GM18507 (cell line): Measurements from ENCODE around the gene LRP3.
"Not testable (repeated sequence)": the region's sequence is repeated elsewhere in the genome, so short reads cannot be mapped to it uniquely, and the experiment has no call there.

Experiments used
- DNase-seq: peaks from one replicate; pipeline ENCODE4 v3.0.0; 2011; ENCODE audit warnings: low read depth; ENCODE audit not compliant: insufficient read length; ENCODE audit errors: extremely low spot score
- FAIRE-seq: peaks from 2 replicates; lab custom pipeline; 2011; peaks lifted over from hg19 to GRCh38; lab: Jason Lieb, UNC

LRP3 gene

GRCh38 chr19:33211794-33212435, 17.8 kb downstream of the LRP3 start:
- no peak for FAIRE-seq
- DNase-seq, result no peak

GRCh38 chr19:33212436-33213172, 18.5 kb downstream of the LRP3 start:
- no peak for DNase-seq
- no peak for FAIRE-seq

GRCh38 chr19:33214596-33214995, 20.5 kb downstream of the LRP3 start:
- FAIRE-seq (no peak), DNase-seq (no peak)

GRCh38 chr19:33215438-33216197, 21.5 kb downstream of the LRP3 start:
- FAIRE-seq (no peak), DNase-seq (no peak)

- FAIRE-seq (no peak), DNase-seq (no peak)
Observed at GRCh38 chr19:33216198-33216830, 22.2 kb downstream of the LRP3 start.

GRCh38 chr19:33217881-33218280, 23.8 kb downstream of the LRP3 start:
- DNase-seq, result no peak
- no peak for FAIRE-seq

- no peak for FAIRE-seq
- DNase-seq, result no peak
Observed at GRCh38 chr19:33219261-33219815, 25.2 kb downstream of the LRP3 start.

- FAIRE-seq (no peak), DNase-seq (no peak)
Observed at GRCh38 chr19:33220115-33220514, 26.0 kb downstream of the LRP3 start.

GRCh38 chr19:33220735-33221134, 26.6 kb downstream of the LRP3 start:
- FAIRE-seq (no peak), DNase-seq (no peak)

GRCh38 chr19:33221638-33222037, 27.5 kb downstream of the LRP3 start:
- no peak for FAIRE-seq

GRCh38 chr19:33222255-33222654, 28.1 kb downstream of the LRP3 start:
- DNase-seq, FAIRE-seq: not testable (repeated sequence)

More at GRCh38 chr19:33221638-33222037, 27.5 kb downstream of the LRP3 start:
- DNase-seq, result no peak

GRCh38 chr19:33224694-33225457, 30.7 kb downstream of the LRP3 start:
- no peak for DNase-seq
- FAIRE-seq, result no peak

- DNase-seq, result no peak
- no peak for FAIRE-seq
Observed at GRCh38 chr19:33225458-33225926, 31.4 kb downstream of the LRP3 start, which contains the start of gene SLC7A10. Gene SLC7A10 (minus strand): TSS chr19:33225850. CDS start chr19:33225703, 147 bp downstream.

GRCh38 chr19:33226550-33227241, 32.6 kb downstream of the LRP3 start:
- FAIRE-seq, result no peak
- no peak for DNase-seq

- DNase-seq, result no peak
- FAIRE-seq, result no peak
Observed at GRCh38 chr19:33227242-33227650, 33.1 kb downstream of the LRP3 start.

GRCh38 chr19:33227870-33228599, 33.9 kb downstream of the LRP3 start:
- no peak for FAIRE-seq
- no peak for DNase-seq

GRCh38 chr19:33229962-33230361, 35.8 kb downstream of the LRP3 start:
- DNase-seq (no peak), FAIRE-seq (no peak)

GRCh38 chr19:33231511-33231910, 37.4 kb downstream of the LRP3 start:
- DNase-seq, result no peak
- FAIRE-seq, result no peak
